Natural killer cell (primary cell): Measurements from ENCODE around the gene TENT5A. TPM values are rescaled to one million over a fixed set of nuclear protein-coding genes. Genes with fewer than 3 reads are reported as not detected.
A peak's percentile ranks its signal among the peaks of the same experiment; 100 is the strongest.

Experiments used
- ATAC-seq, 3 donors: fragments of 150-1000 bp in 2 of 3; fragments of 200-7000 bp in 1 of 3; cut with Tn5 transposase; 1 replicate in 1 of 3; 2 replicates in 2 of 3; pipeline ENCODE4 v1.10.0; 2021; ENCODE audit warnings: mild to moderate bottlenecking in 2 of 3, moderate library complexity in 2 of 3
- DNase-seq, 2 donors: peaks; one replicate each; pipeline versions ENCODE4 v3.0.0 to v3.0.0-alpha.2; 2013 to 2021; ENCODE audit warnings: mixed read lengths in 1 of 2
- H3K27ac ChIP-seq: one replicate; pipeline ENCODE4 v1.5.1; 2013; ENCODE audit warnings: mild to moderate bottlenecking, low read length
- H3K27me3 ChIP-seq: one replicate; pipeline ENCODE4 v1.6.1; 2013; ENCODE audit warnings: low read length; ENCODE audit not compliant: control insufficient read depth, insufficient read depth
- H3K36me3 ChIP-seq: one replicate; pipeline ENCODE4 v1.6.1; 2013; ENCODE audit warnings: low read length; ENCODE audit not compliant: control insufficient read depth, insufficient read depth
- H3K4me1 ChIP-seq: one replicate; pipeline ENCODE4 v1.6.1; 2013; ENCODE audit warnings: low read length; ENCODE audit not compliant: control insufficient read depth, insufficient read depth
- H3K4me3 ChIP-seq: one replicate; pipeline ENCODE4 v1.5.1; 2013; ENCODE audit warnings: low read length
- H3K9me3 ChIP-seq: one replicate; pipeline ENCODE4 v1.6.1; 2013; ENCODE audit warnings: low read length; ENCODE audit not compliant: control insufficient read depth, insufficient read depth
- H3K27ac Mint-ChIP-seq, 2 donors: one replicate each; pipeline ENCODE4 v1.8.0; 2022; ENCODE audit warnings: mild to moderate bottlenecking in 2 of 2, mixed read lengths in 2 of 2, moderate library complexity in 1 of 2
- H3K27me3 Mint-ChIP-seq, 2 donors: one replicate each; pipeline ENCODE4 v1.8.0; 2022; ENCODE audit warnings: low read depth in 2 of 2, mixed read lengths in 2 of 2
- H3K36me3 Mint-ChIP-seq: one replicate; pipeline ENCODE4 v1.8.0; 2022; ENCODE audit warnings: mixed read lengths
- H3K4me1 Mint-ChIP-seq, 2 donors: one replicate each; pipeline ENCODE4 v1.8.0; 2022; ENCODE audit warnings: mixed read lengths in 2 of 2
- H3K4me3 Mint-ChIP-seq: one replicate; pipeline ENCODE4 v1.8.0; 2022; ENCODE audit warnings: mild to moderate bottlenecking, moderate library complexity, mixed read lengths
- H3K9me3 Mint-ChIP-seq, 2 donors: one replicate each; pipeline ENCODE4 v1.8.0; 2022; ENCODE audit warnings: mixed read lengths in 2 of 2
- WGBS: methylation state at CpG from one replicate; pipeline ENCODE4 v1.1.7; 2013; ENCODE audit warnings: missing lambda C conversion rate; ENCODE audit not compliant: insufficient coverage; 5-methylcytosine and 5-hydroxymethylcytosine counted together
- intact Hi-C: fragments of 100-400 bp; cut with micrococcal nuclease; formaldehyde crosslinking; loops from one replicate; pipeline ENCODE4 v1.14.2; 2022
- total RNA-seq, 4 donors: library from RNA; stranded (reverse); fragments of 120-200 nt in 1 of 4; gene quantifications; one replicate each; pipeline versions ENCODE4 v1.2.3 to v1.2.4, GENCODE V29; 2013 to 2022
- TF ChIP-seq, protein P1 (sequence below): fragments of 200-600 bp; IDR thresholded peaks from one replicate; pipeline ENCODE4 v1.8.0; 2022; ENCODE audit warnings: antibody characterized with exemption

TENT5A gene
- total RNA-seq, 3 donors from 2014 or later (not counting 1 experiment from before 2014, with no cell fraction given): 22.9 to 23.8 (median 22.9) TPM

DNA sequence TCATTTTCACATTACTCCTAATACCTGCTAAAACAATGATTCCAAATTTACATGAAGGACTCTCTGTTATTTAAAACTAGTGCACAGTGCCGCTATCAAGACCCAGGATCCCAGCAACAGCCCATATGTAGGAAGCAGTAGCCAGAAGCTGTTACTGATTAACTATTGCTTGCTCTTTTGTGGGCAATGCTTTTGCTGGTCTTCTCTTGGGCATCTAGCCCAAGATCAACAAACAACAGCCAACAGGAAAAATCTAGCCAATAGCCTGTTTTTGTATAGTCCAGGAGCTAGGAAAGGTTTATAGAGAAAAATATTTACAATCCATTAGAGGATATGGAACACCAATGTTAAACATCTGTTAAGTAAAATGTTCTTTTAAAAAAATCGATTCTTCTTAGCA, 22.1 kb upstream of the TENT5A start:
- no peak for DNase-seq
- H3K4me1 Mint-ChIP-seq: no peaks in the 10 kb centered on the region
- TF ChIP-seq, protein P1, sequence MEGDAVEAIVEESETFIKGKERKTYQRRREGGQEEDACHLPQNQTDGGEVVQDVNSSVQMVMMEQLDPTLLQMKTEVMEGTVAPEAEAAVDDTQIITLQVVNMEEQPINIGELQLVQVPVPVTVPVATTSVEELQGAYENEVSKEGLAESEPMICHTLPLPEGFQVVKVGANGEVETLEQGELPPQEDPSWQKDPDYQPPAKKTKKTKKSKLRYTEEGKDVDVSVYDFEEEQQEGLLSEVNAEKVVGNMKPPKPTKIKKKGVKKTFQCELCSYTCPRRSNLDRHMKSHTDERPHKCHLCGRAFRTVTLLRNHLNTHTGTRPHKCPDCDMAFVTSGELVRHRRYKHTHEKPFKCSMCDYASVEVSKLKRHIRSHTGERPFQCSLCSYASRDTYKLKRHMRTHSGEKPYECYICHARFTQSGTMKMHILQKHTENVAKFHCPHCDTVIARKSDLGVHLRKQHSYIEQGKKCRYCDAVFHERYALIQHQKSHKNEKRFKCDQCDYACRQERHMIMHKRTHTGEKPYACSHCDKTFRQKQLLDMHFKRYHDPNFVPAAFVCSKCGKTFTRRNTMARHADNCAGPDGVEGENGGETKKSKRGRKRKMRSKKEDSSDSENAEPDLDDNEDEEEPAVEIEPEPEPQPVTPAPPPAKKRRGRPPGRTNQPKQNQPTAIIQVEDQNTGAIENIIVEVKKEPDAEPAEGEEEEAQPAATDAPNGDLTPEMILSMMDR: no peak
- intact Hi-C loops: no loop called here
- Histone ChIP-seq H3K36me3 (no peaks in the 10 kb centered on the region), H3K27me3 (no peaks in the 10 kb centered on the region), H3K9me3 (no peaks in the 10 kb centered on the region), H3K27ac (no peak overlapping the region), H3K4me3 (no peak overlapping the region), H3K4me1 (no peaks in the 10 kb centered on the region)
- ATAC-seq: no peak
- H3K4me3 Mint-ChIP-seq: no peak overlapping the region
- no peaks in the 10 kb centered on the region for H3K36me3 Mint-ChIP-seq
- 100% methylated on average over 1 of the region's 2 CpGs for WGBS
- no peak overlapping the region for H3K27ac Mint-ChIP-seq
- peaks cover 0 to 2% of the 10 kb centered on the region in 2 donors for H3K27me3 Mint-ChIP-seq
- no peaks in the 10 kb centered on the region for H3K9me3 Mint-ChIP-seq

DNA sequence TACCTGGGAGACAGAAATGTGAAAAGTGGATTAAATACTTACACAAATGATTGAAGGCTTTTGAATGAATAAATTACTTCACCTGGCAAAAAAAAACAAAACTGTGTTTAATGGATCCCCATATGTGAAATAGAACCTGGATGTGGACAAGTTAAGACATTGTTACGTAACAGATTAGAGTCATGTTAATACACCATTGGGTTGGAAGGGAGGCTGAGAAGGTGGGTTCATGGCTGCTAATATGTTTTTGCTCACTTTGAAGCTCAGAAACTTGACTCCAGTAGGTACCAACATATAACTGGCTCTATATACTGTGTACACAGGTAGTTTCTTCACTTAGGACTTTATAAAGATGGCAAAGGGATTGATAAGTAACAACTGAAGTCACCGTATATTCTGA, 21.4 kb upstream of the TENT5A start:
- intact Hi-C loops: no loop called here
- Histone ChIP-seq H3K36me3 (no peaks in the 10 kb centered on the region), H3K4me3 (no peak overlapping the region), H3K27me3 (no peaks in the 10 kb centered on the region), H3K27ac (no peak overlapping the region), H3K9me3 (no peaks in the 10 kb centered on the region), H3K4me1 (no peaks in the 10 kb centered on the region)
- Mint-ChIP-seq H3K27me3 (peaks cover 0 to 2% of the 10 kb centered on the region in 2 donors), H3K4me1 (no peaks in the 10 kb centered on the region), H3K9me3 (no peaks in the 10 kb centered on the region), H3K27ac (no peak overlapping the region), H3K36me3 (no peaks in the 10 kb centered on the region), H3K4me3 (no peak overlapping the region)
- WGBS: 100% methylated on average over 1 of the region's 2 CpGs
- DNase-seq: no peak
- TF ChIP-seq, protein P1: no peak
- no peak for ATAC-seq

DNA sequence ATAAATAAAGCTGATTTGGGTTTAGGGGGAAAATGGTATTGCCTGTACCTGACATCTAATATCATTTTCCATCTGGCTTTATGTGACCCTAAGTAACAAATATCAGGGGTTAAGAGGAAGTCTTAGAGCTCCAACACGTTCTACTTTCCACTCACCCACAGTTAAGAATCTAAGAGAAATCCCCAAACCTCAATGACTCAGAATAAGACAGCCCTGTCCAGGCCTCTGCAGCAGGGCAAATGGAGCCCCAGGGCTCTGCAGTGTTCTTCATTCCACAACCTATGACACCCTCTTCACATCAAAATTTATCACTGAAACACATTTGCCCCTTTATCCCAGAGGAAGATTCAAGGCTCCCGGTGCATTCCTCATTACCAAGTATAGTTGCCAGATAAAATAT, 20.3 kb upstream of the TENT5A start:
- no peak overlapping the region for H3K27ac Mint-ChIP-seq
- TF ChIP-seq, protein P1: no peak
- Histone ChIP-seq H3K4me3 (no peak overlapping the region), H3K36me3 (no peaks in the 10 kb centered on the region), H3K4me1 (no peaks in the 10 kb centered on the region), H3K27me3 (no peaks in the 10 kb centered on the region), H3K27ac (no peak overlapping the region), H3K9me3 (no peaks in the 10 kb centered on the region)
- peak; percentile 36 to 74 (median 58) for ATAC-seq
- 41% methylated on average over 2 of the region's 2 CpGs for WGBS
- no peak overlapping the region for H3K4me3 Mint-ChIP-seq
- no peaks in the 10 kb centered on the region for H3K4me1 Mint-ChIP-seq
- intact Hi-C loops: no loop called here
- peaks cover 0 to 2% of the 10 kb centered on the region in 2 donors for H3K27me3 Mint-ChIP-seq
- H3K9me3 Mint-ChIP-seq: no peaks in the 10 kb centered on the region
- DNase-seq: no peak
- H3K36me3 Mint-ChIP-seq: no peaks in the 10 kb centered on the region

DNA sequence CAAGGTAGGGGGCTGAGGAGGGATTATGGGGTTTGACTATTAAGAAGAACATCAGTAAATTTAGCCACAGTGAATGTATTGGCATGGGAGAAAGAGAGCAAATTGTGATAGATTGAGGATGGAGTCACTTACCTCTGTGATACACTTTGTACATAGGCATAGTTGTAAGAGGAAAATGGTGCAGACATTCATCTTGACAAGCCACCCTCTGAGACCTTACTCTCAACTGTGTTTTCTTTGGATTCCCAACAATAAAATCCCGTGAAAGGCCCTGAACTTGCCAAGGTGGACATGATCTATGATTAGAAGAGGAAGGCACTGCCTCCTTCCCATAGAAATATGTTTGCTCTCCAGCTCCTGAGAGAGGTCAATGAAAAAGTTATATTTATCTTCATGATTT, 18.6 kb upstream of the TENT5A start:
- Mint-ChIP-seq H3K36me3 (no peaks in the 10 kb centered on the region), H3K27ac (no peak overlapping the region), H3K27me3 (no peaks in the 10 kb centered on the region), H3K4me1 (no peaks in the 10 kb centered on the region), H3K9me3 (no peaks in the 10 kb centered on the region), H3K4me3 (no peak overlapping the region)
- intact Hi-C loops: no loop called here
- Histone ChIP-seq H3K27ac (no peak overlapping the region), H3K4me1 (no peaks in the 10 kb centered on the region), H3K27me3 (no peaks in the 10 kb centered on the region), H3K4me3 (no peak overlapping the region), H3K36me3 (no peaks in the 10 kb centered on the region), H3K9me3 (no peaks in the 10 kb centered on the region)
- TF ChIP-seq, protein P1: no peak
- DNase-seq (no peak), ATAC-seq (no peak)
- no CpG with 5 or more reads among the region's 1 CpG for WGBS
